GM19043 (cell line): Measurements from ENCODE around the gene DNAAF9.

Experiments used
- ATAC-seq: cut with Tn5 transposase; IDR thresholded peaks from one replicate; pipeline ENCODE4 v1.9.1; 2021; ENCODE audit warnings: low read depth; ENCODE audit not compliant: unreplicated experiment

The DNAAF9 gene

DNA sequence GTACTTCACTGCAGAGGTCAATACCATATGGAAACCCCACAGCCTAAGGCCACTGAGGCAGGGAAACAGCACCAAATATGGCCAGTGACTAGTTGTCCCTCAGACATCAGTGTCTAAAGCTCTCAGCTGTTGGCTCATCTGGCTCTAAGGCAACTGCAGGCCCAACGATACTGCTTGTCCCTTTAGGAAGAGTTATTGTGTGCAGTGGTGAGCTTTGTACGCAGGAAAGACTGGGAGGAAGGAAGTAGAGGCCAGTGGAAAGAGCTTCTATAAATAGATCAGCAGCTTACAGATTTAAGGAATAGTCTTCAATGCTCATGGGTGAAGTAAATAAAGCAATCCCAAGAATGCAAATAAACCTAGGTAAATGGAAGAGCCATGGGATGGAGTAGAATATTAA, 29.3 kb downstream of the DNAAF9 start:
- no peak for ATAC-seq

GRCh38 chr20:3377644-3378043, 29.8 kb downstream of the DNAAF9 start:
- no peak for ATAC-seq

GRCh38 chr20:3374296-3374695, 33.2 kb downstream of the DNAAF9 start:
- no peak for ATAC-seq

DNA sequence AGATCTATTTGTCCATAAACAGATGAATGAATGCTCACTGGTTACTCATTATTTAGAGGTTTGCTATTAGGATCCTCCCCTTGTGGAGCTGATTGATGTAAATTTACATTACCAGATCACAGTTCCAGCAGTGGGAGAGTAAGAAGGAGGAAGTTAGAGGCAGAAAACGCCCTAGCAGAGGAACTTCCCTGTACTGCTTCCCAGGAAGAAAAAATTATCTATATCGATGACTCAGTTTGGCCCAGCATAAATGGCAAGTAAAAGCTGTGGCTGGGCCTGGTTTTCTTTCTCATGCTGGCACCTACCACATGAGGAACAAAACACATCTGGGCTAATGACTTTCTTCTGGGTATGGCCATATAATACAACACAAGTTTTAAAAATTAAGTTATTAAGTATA, 35.7 kb downstream of the DNAAF9 start:
- no peak for ATAC-seq

- no peak for ATAC-seq
Observed at GRCh38 chr20:3367089-3367488, 40.4 kb downstream of the DNAAF9 start.

- no peak for ATAC-seq
Observed at GRCh38 chr20:3364323-3365013, 43.0 kb downstream of the DNAAF9 start.

DNA sequence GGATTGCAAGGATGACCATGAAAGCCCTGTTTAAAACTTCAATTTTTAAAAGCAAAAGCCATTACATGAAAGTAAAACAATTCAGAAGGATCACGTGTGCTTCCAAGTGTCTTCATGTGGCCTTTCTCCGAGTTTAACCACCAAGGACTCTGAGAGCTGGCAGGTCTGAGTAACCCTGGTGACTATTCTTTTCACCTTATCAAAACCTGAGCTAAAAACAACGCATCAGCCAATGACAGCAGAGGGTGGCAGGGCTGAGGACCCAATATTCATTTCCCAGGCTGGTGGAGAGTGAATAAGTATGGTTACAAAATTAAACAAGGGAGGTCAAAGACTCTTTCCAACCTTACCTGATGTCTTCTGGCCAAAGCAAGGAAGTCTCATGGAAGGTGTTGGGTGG, 46.7 kb downstream of the DNAAF9 start:
- ATAC-seq, result no peak

DNA sequence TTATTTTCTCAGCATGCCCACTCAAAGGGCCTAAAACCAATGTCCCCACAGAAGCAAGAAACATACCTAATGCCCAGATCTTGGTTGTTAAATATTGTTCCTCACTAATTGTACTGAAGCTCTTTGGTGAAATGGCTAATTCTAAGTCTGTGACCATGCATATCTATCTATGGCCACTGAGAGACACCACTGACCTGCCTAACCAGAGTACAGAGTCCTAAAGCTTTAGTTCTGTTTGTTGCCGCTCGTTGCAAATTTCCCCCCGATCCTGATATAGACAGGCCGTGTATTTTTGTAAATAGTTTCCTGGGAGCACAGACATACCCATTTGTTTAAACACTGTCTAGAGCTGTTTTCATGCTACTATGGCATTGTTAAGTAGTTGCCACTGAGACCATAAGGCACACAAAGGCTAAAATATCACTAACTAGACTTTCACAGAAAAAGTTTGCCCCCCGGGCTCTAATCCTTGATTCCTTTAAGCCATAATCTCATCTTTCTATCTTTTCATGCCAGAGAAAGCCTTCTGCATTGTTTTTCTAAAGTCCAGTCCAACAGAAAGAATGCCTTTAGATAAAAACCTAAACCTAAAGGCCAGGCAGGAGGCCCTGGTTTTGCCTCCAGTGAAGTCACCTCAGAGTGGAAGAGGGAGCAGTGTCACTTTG, 48.7 kb downstream of the DNAAF9 start:
- ATAC-seq, result no peak
